ENCODE results near the gene SHISA9. TPM values are rescaled to one million over a fixed set of nuclear protein-coding genes. Genes with fewer than 3 reads are reported as not detected.

Gene SHISA9
- total and polyA plus RNA-seq, 8 donors = 0.03 to 0.21 (median 0.10) TPM; not detected in 2

DNA sequence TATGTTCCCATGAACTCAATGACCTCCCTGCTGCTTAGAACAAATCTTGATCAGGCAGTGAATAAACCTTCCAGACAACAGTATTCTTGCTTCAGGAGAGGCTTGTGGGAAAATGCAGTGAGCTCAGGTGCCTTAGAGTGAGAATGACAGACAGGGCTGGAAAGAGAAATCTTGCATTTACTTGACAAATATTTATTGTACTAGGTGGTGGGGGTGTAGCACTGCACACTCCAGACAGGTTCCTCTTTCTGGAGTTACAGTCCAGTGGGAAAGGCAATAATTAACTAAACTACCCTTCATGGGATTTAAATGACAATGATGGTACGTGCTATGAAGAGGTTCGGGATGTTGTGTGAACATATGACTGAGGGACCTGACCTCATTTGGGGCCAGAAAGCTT, 182.9 kb downstream of the SHISA9 start:
- Histone ChIP-seq H3K4me1 (no peaks in the 10 kb centered on the region), H3K9me3 (peaks cover 0 to 12% of the 10 kb centered on the region in 2 donors), H3K27me3 (no peaks in the 10 kb centered on the region), H3K27ac (no peak overlapping the region), H3K36me3 (no peaks in the 10 kb centered on the region), H3K4me3 (no peak overlapping the region)
- intact Hi-C loops (cut with DNase I) = no loop called here
- DNase-seq = no peak
- TF ChIP-seq, protein P1, sequence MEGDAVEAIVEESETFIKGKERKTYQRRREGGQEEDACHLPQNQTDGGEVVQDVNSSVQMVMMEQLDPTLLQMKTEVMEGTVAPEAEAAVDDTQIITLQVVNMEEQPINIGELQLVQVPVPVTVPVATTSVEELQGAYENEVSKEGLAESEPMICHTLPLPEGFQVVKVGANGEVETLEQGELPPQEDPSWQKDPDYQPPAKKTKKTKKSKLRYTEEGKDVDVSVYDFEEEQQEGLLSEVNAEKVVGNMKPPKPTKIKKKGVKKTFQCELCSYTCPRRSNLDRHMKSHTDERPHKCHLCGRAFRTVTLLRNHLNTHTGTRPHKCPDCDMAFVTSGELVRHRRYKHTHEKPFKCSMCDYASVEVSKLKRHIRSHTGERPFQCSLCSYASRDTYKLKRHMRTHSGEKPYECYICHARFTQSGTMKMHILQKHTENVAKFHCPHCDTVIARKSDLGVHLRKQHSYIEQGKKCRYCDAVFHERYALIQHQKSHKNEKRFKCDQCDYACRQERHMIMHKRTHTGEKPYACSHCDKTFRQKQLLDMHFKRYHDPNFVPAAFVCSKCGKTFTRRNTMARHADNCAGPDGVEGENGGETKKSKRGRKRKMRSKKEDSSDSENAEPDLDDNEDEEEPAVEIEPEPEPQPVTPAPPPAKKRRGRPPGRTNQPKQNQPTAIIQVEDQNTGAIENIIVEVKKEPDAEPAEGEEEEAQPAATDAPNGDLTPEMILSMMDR (IDR thresholded peaks at IDR 0.05) = no peak
- no peak for ATAC-seq

DNA sequence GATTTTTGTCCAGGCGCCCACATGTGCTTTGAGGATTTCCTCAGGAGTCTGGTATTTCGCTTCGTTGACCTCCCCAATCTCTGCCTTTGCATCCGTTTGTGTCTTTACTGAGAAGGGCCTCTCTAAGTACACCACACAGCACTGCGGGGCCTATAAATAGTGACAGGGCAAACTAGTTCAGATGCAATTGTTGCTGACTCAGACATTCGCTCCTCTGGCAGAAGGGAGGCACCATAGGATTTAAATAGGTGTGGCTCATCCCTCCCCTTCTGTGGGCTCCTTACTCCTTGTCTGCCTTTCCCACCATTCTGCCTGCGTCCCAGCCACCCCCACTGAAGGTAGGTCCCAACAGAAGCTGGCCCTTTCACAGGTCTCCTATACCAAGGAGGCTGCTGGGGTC, 192.3 kb downstream of the SHISA9 start:
- Histone ChIP-seq H3K4me1 (no peaks in the 10 kb centered on the region), H3K4me3 (no peak overlapping the region), H3K27me3 (peaks cover 0 to 6% of the 10 kb centered on the region in 2 donors), H3K9me3 (peaks cover 0 to 44% of the 10 kb centered on the region in 2 donors), H3K36me3 (no peaks in the 10 kb centered on the region), H3K27ac (no peak overlapping the region)
- DNase-seq (no peak), ATAC-seq (no peak)
- TF ChIP-seq, protein P1 (IDR thresholded peaks at IDR 0.05) = no peak
- intact Hi-C loops (cut with DNase I) = no loop called here

DNA sequence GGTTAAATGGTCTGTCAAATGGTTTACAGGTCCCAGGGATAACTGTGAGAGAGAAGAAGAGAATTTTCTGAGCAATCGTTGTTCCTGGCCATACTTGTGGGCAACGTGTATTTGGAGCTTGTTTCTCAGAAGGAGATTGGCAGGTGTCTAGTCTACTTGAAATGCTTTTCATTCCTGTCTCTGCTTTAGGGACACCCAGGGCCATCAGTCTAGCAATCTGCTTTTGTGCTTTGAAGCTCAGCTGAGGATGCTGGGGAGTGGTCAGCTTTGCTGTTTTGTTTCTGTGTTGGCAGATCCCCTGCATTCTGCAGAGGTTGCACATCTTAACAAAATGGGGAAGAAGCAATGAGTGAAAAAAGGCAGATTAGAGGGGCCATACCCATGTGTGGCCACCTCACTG, 193.7 kb downstream of the SHISA9 start:
- ATAC-seq (no peak), DNase-seq (no peak)
- Histone ChIP-seq H3K9me3 (peaks cover 0 to 37% of the 10 kb centered on the region in 2 donors), H3K27me3 (peaks cover 0 to 12% of the 10 kb centered on the region in 2 donors), H3K4me1 (no peaks in the 10 kb centered on the region), H3K27ac (no peak overlapping the region), H3K4me3 (no peak overlapping the region), H3K36me3 (no peaks in the 10 kb centered on the region)
- intact Hi-C loops (cut with DNase I) = no loop called here
- TF ChIP-seq, protein P1 (IDR thresholded peaks at IDR 0.05) = no peak

DNA sequence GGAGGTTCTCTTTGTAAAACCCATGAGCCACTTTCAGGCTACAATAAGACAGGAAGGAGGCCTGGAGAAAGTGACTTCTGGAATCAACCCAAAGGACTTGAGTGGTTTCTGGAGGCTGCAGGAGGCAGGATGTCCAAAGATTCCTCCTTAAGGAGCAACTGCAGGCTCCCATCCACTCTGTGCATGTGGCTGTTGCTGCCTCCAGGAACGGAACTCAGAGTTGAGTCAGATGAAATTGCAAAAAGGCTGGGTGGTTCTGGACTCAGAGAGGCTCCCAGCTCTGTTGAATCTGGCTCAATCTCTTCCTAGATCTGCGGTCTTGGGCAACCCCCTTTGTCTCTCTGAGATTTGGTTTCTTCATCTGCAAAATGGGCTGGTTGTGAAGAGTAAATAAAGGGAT, 197.1 kb downstream of the SHISA9 start:
- Histone ChIP-seq H3K4me1 (no peaks in the 10 kb centered on the region), H3K27ac (no peak overlapping the region), H3K4me3 (no peak overlapping the region), H3K36me3 (no peaks in the 10 kb centered on the region), H3K9me3 (peaks cover 0 to 8% of the 10 kb centered on the region in 2 donors), H3K27me3 (peaks cover 0 to 12% of the 10 kb centered on the region in 2 donors)
- TF ChIP-seq, protein P1 (IDR thresholded peaks at IDR 0.05) = no peak
- DNase-seq = no peak
- intact Hi-C loops (cut with DNase I) = no loop called here
- ATAC-seq = no peak

DNA sequence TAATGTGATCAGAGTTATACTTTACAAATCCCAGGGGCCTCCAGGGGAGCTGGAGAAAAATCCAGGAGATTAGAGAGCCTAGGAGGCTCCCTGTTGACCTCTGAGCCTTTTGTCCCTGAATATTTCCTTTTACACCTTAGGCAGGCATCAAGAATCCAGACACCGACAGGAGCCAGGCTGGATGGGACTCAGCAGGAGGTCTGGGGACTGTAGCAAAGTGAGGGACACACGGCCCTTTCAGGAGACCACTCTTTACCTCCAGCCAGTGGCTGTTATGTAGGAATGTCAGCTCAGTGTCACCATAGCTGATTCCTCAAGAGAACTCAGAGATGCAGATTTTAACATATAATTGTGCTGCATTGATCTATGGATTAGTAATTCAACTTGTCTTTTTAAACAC, 198.4 kb downstream of the SHISA9 start:
- H3K36me3 ChIP-seq = no peaks in the 10 kb centered on the region
- H3K27me3 ChIP-seq = peaks cover 0 to 12% of the 10 kb centered on the region in 2 donors
- ATAC-seq = no peak
- intact Hi-C loops (cut with DNase I) = no loop called here
- DNase-seq = no peak
- H3K27ac ChIP-seq = no peak overlapping the region
- H3K9me3 ChIP-seq = peaks cover 0 to 8% of the 10 kb centered on the region in 2 donors
- no peaks in the 10 kb centered on the region for H3K4me1 ChIP-seq
- no peak overlapping the region for H3K4me3 ChIP-seq
- TF ChIP-seq, protein P1 (IDR thresholded peaks at IDR 0.05) = no peak

Data from left lung (tissue), 10 donors.